ENCODE results near the gene ACTG2. TPM values are rescaled to one million over a fixed set of nuclear protein-coding genes. Genes with fewer than 3 reads are reported as not detected.

ACTG2 gene
- total RNA-seq, 1 experiment from 2014 or later = 1.5 TPM

GRCh38 chr2:73915437-73915993 lies 22.7 kb downstream of the ACTG2 start:
- Histone ChIP-seq H2BK12ac (ENCODE audit: insufficient read length, low read depth, low read length) (no peak overlapping the region), H3K18ac (ENCODE audit: insufficient read length, low read depth, low read length) (no peak overlapping the region), H3K4me1 (ENCODE audit: insufficient read depth, low read length) (no peaks in the 10 kb centered on the region), H4K20me1 (ENCODE audit: control insufficient read depth, insufficient read depth, insufficient read length) (no peaks in the 10 kb centered on the region), H3K9me3 (ENCODE audit: control insufficient read depth, low read depth, low read length) (no peaks in the 10 kb centered on the region), H3K27me3 (ENCODE audit: insufficient read depth, low read length) (no peaks in the 10 kb centered on the region), H4K91ac (ENCODE audit: insufficient read length, low read depth, low read length) (no peak overlapping the region), H3K14ac (ENCODE audit: insufficient read depth, low read length) (no peak overlapping the region), H4K5ac (ENCODE audit: insufficient read length, low read depth, low read length) (no peak overlapping the region), H3K23ac (ENCODE audit: insufficient read length, low read depth, low read length) (no peak overlapping the region), H2BK15ac (ENCODE audit: low read depth, low read length) (no peak overlapping the region; the same call in 1 of the 2 replicates), H2AK5ac (ENCODE audit: insufficient read length, low read length) (no peak overlapping the region), H3K9ac (ENCODE audit: extremely low read depth, insufficient read length, low read length) (no peak overlapping the region), H2BK20ac (ENCODE audit: low read depth, low read length, poor library complexity, severe bottlenecking) (no peak overlapping the region), H3T11ph (ENCODE audit: low read length) (no peak overlapping the region), H3K27ac (ENCODE audit: insufficient read length, low read depth, low read length) (no peak overlapping the region), H2BK5ac (ENCODE audit: insufficient read length, low read length) (no peak overlapping the region), H3K4me2 (ENCODE audit: insufficient read depth, insufficient read length, low read length) (no peak overlapping the region), H2AFZ (ENCODE audit: low read length) (no peak overlapping the region), H2BK120ac (ENCODE audit: low read depth, low read length, poor library complexity, severe bottlenecking) (no peak overlapping the region), H3K4ac (ENCODE audit: low read depth, low read length) (no peak overlapping the region), H3K79me1 (ENCODE audit: insufficient read depth, low read depth, low read length, poor library complexity, severe bottlenecking) (no peaks in the 10 kb centered on the region), H3K79me2 (ENCODE audit: insufficient read depth, low read length) (no peaks in the 10 kb centered on the region), H3K56ac (ENCODE audit: insufficient read length, low read depth, low read length) (no peak overlapping the region), H4K8ac (replicated peaks; ENCODE audit: insufficient read length, low read depth, low read length) (no peak overlapping the region), H3K23me2 (ENCODE audit: insufficient read length, low read depth, low read length, poor library complexity, severe bottlenecking) (no peaks in the 10 kb centered on the region)
- Mint-ChIP-seq H3K4me3 (no peak overlapping the region), H3K36me3 (ENCODE audit: insufficient read depth in 1 of 3, low read depth in 3 of 3) (no peaks in the 10 kb centered on the region), H3K9me3 (no peaks in the 10 kb centered on the region), H3K4me1 (no peaks in the 10 kb centered on the region), H3K27ac (no peak overlapping the region), H3K27me3 (ENCODE audit: low read depth) (peaks cover 9% of the 10 kb centered on the region)
- no peak for TF ChIP-seq CTCF (conservative IDR thresholded peaks at IDR 0.05)
- no peak for DNase-seq
- no CpG with 5 or more reads among the region's 5 CpGs for WGBS (ENCODE audit: extremely low coverage, insufficient read length, low lambda C conversion rate)

Measured in H9 (cell line).